ENCODE measurements around the gene SLC7A4.

Gene SLC7A4

GRCh38 chr22:21047730-21048129 lies 15.4 kb upstream of the SLC7A4 start:
- in situ Hi-C loops (cut with HindIII; ENCODE audit: low pct_ligation_motif_present, low sequenced_read_pairs), result no loop called here
- H3K4me3 ChIP-seq (ENCODE audit: low read depth, low read length), result no peak overlapping the region
- H3K27ac ChIP-seq, result no peak overlapping the region
- TF ChIP-seq CTCF (IDR thresholded peaks at IDR 0.05; ENCODE audit: low read depth, low read length, missing control alignments), result no peak
- no peak for DNase-seq
- H3K36me3 ChIP-seq (replicated peaks), result no peaks in the 10 kb centered on the region
- no peaks in the 10 kb centered on the region for H3K27me3 ChIP-seq (replicated peaks)

- in situ Hi-C loops (cut with HindIII; ENCODE audit: low pct_ligation_motif_present, low sequenced_read_pairs), result no loop called here
- no peak overlapping the region for H3K4me3 ChIP-seq (ENCODE audit: low read depth, low read length)
- no peak for DNase-seq
- no peaks in the 10 kb centered on the region for H3K36me3 ChIP-seq (replicated peaks)
- no peak overlapping the region for H3K27ac ChIP-seq
- H3K27me3 ChIP-seq (replicated peaks), result no peaks in the 10 kb centered on the region
- no peak for TF ChIP-seq CTCF (IDR thresholded peaks at IDR 0.05; ENCODE audit: low read depth, low read length, missing control alignments)
These were observed 14.8 kb upstream of the SLC7A4 start for GRCh38 chr22:21047035-21047661.

GRCh38 chr22:21045585-21046294 lies 13.4 kb upstream of the SLC7A4 start, which contains the start of gene LRRC74B:
Gene LRRC74B (plus strand): TSS chr22:21045946. CDS start chr22:21045987, 41 bp downstream.
- Histone ChIP-seq H3K36me3 (replicated peaks) (no peaks in the 10 kb centered on the region), H3K27ac (peak within 1 kb of the TSS; percentile 91), H3K4me3 (ENCODE audit: low read depth, low read length) (peak within 1 kb of the TSS; percentile 61), H3K27me3 (replicated peaks) (no peaks in the 10 kb centered on the region)
- no peak for TF ChIP-seq CTCF (IDR thresholded peaks at IDR 0.05; ENCODE audit: low read depth, low read length, missing control alignments)
- DNase-seq, result peak; percentile 96
- in situ Hi-C loops (cut with HindIII; ENCODE audit: low pct_ligation_motif_present, low sequenced_read_pairs), result no loop called here

GRCh38 chr22:21044931-21045584 lies 12.7 kb upstream of the SLC7A4 start:
- Histone ChIP-seq H3K4me3 (ENCODE audit: low read depth, low read length) (peak overlapping the region; percentile 43), H3K27ac (peak overlapping the region; percentile 91), H3K27me3 (replicated peaks) (no peaks in the 10 kb centered on the region), H3K36me3 (replicated peaks) (no peaks in the 10 kb centered on the region)
- in situ Hi-C loops (cut with HindIII; ENCODE audit: low pct_ligation_motif_present, low sequenced_read_pairs), result no loop called here
- no peak for TF ChIP-seq CTCF (IDR thresholded peaks at IDR 0.05; ENCODE audit: low read depth, low read length, missing control alignments)
- DNase-seq, result peak; percentile 93

- no peak for TF ChIP-seq CTCF (IDR thresholded peaks at IDR 0.05; ENCODE audit: low read depth, low read length, missing control alignments)
- DNase-seq, result no peak
- in situ Hi-C loops (cut with HindIII; ENCODE audit: low pct_ligation_motif_present, low sequenced_read_pairs), result no loop called here
- Histone ChIP-seq H3K27ac (peak overlapping the region; percentile 91), H3K36me3 (replicated peaks) (no peaks in the 10 kb centered on the region), H3K27me3 (replicated peaks) (no peaks in the 10 kb centered on the region), H3K4me3 (ENCODE audit: low read depth, low read length) (no peak overlapping the region)
These were observed 11.6 kb upstream of the SLC7A4 start for GRCh38 chr22:21043860-21044535.

Data from brain microvascular endothelial cell (primary cell).